ENCODE results near the gene TMED6. TPM values are rescaled to one million over a fixed set of nuclear protein-coding genes. Genes with fewer than 3 reads are reported as not detected.

TMED6 gene
- total and polyA plus RNA-seq, 2 of the 8 experiments (the other 6 are each of a cell fraction or from before 2014, with no cell fraction given): not detected

GRCh38 chr16:69293401-69293800 lies 58.2 kb downstream of the TMED6 start:
- no peak overlapping the region for H3K4me3 ChIP-seq (ENCODE audit: extremely low read depth in 1 of 4, insufficient read depth in 2 of 4, low read depth in 3 of 4, low read length in 4 of 4)
- no peaks in the 10 kb centered on the region for H3K9me3 ChIP-seq (ENCODE audit: insufficient read depth in 2 of 2, low read depth in 1 of 2, low read length in 1 of 2)
- H3K9ac ChIP-seq (replicated peaks in 1 of 4; ENCODE audit: extremely low read depth in 1 of 4, low read depth in 3 of 4, low read length in 3 of 4): no peak overlapping the region
- DNase-seq (ENCODE audit: low read depth in 1 of 2, low spot score in 2 of 2): no peak
- FAIRE-seq: no peak
- H3K4me2 ChIP-seq (ENCODE audit: insufficient read depth in 1 of 2, low read depth in 2 of 2, low read length in 2 of 2): no peak overlapping the region
- H4K91ac ChIP-seq (replicated peaks; ENCODE audit: insufficient read length, low read length): no peak overlapping the region
- no peak overlapping the region for H3K56ac ChIP-seq (replicated peaks; ENCODE audit: insufficient read length, low read depth, low read length)
- no peak for TF ChIP-seq POU5F1 (IDR thresholded peaks at IDR 0.05; ENCODE audit: low read depth, low read length)
- TF ChIP-seq GTF2F1 (IDR thresholded peaks at IDR 0.05; ENCODE audit: borderline replicate concordance, low read depth, low read length): no peak
- TF ChIP-seq RNF2 (IDR thresholded peaks at IDR 0.05; ENCODE audit: borderline replicate concordance, low read depth, low read length, missing control alignments, poor library complexity, severe bottlenecking): no peak
- no peak for TF ChIP-seq RBBP5 (IDR thresholded peaks at IDR 0.05; ENCODE audit: borderline replicate concordance, low read depth, low read length)
- TF ChIP-seq SIRT6 (IDR thresholded peaks at IDR 0.05; ENCODE audit: low read length): no peak
- no peak for TF ChIP-seq SRF (IDR thresholded peaks at IDR 0.05; ENCODE audit: low read depth, low read length)
- no peak for TF ChIP-seq PHF8 (conservative IDR thresholded peaks at IDR 0.05; ENCODE audit: low read depth, low read length)
- no peaks in the 10 kb centered on the region for H3K23me2 ChIP-seq (ENCODE audit: low read depth, low read length)
- H3K4ac ChIP-seq (replicated peaks; ENCODE audit: insufficient read length, low read depth, low read length): no peak overlapping the region
- no peaks in the 10 kb centered on the region for H4K20me1 ChIP-seq (replicated peaks in 1 of 2; ENCODE audit: control insufficient read depth in 1 of 2, insufficient read depth in 2 of 2, low read length in 2 of 2)
- no peak overlapping the region for H4K5ac ChIP-seq (ENCODE audit: insufficient read length, low read depth, low read length)
- no peak overlapping the region for H3K14ac ChIP-seq (ENCODE audit: insufficient read length)
- ChIA-PET CTCF (ENCODE audit: partially characterized antibody) (no interaction called here), POLR2A (ENCODE audit: partially characterized antibody) (no interaction called here)
- no peak overlapping the region for H2BK15ac ChIP-seq (ENCODE audit: low read length)
- H3K23ac ChIP-seq (ENCODE audit: insufficient read length): no peak overlapping the region
- no peaks in the 10 kb centered on the region for H3K4me1 ChIP-seq (replicated peaks in 1 of 4; ENCODE audit: control insufficient read depth in 3 of 4, insufficient read depth in 4 of 4, low read length in 3 of 4)
- no peaks in the 10 kb centered on the region for H3K36me3 ChIP-seq (ENCODE audit: control insufficient read depth in 2 of 4, insufficient read depth in 4 of 4, low read length in 3 of 4)
- H2AFZ ChIP-seq (ENCODE audit: low read length): no peak overlapping the region
- no peak overlapping the region for H2BK5ac ChIP-seq (ENCODE audit: low read depth, low read length)
- H2BK120ac ChIP-seq (replicated peaks; ENCODE audit: low read depth, low read length): no peak overlapping the region
- no peak overlapping the region for H2BK12ac ChIP-seq (ENCODE audit: low read depth, low read length)
- no peaks in the 10 kb centered on the region for H3K79me2 ChIP-seq (ENCODE audit: control insufficient read depth in 1 of 2, insufficient read depth in 2 of 2, low read length in 2 of 2)
- no peaks in the 10 kb centered on the region for H3K27me3 ChIP-seq (replicated peaks in 1 of 4; ENCODE audit: control insufficient read depth in 3 of 4, extremely low read depth in 1 of 4, insufficient read depth in 3 of 4, low read length in 3 of 4)
- H3K79me1 ChIP-seq (ENCODE audit: low read depth, low read length): no peaks in the 10 kb centered on the region
- no peak overlapping the region for H3K27ac ChIP-seq (ENCODE audit: low read depth, low read length)
- 91% methylated on average over 3 of the region's 3 CpGs; no CpG with 5 or more reads in 1 of the 2 experiments for WGBS, 2 experiments (ENCODE audit: extremely low coverage in 1 of 2, insufficient coverage in 1 of 2, insufficient read length in 1 of 2, insufficient replicate concordance in 2 of 2, low coverage in 1 of 2, low lambda C conversion rate in 2 of 2, missing lambda C conversion rate in 1 of 2)
- no peak overlapping the region for H4K8ac ChIP-seq (ENCODE audit: extremely low read depth, insufficient read depth, low read length)
- H2AK5ac ChIP-seq (ENCODE audit: low read depth, low read length): no peak overlapping the region
- no peak overlapping the region for H2BK20ac ChIP-seq (ENCODE audit: low read length)
- H3K18ac ChIP-seq (ENCODE audit: extremely low read depth, low read length): no peak overlapping the region
